HepG2 (cell line): ENCODE results near the gene RPS5.

Source experiments
- JUND ChIP-seq: sonication (generic); formaldehyde crosslinking; IDR thresholded peaks from 2 replicates; pipeline ENCODE4 v1.8.0; 2022; ENCODE audit warnings: mild to moderate bottlenecking, missing genetic modification reagents
- POLR2AphosphoS5 ChIP-seq: IDR thresholded peaks from 2 replicates; pipeline ENCODE4 v1.6.1; 2012; ENCODE audit warnings: low read depth, low read length
- RELA ChIP-seq: sonication (generic); formaldehyde crosslinking; IDR thresholded peaks from 2 replicates; pipeline ENCODE4 v1.4.0; 2020; ENCODE audit warnings: missing genetic modification reagents
- SETDB1 ChIP-seq: sonication (generic); formaldehyde crosslinking; IDR thresholded peaks from 2 replicates; pipeline ENCODE4 v1.5.1; 2020; ENCODE audit warnings: missing genetic modification reagents, mild to moderate bottlenecking, borderline replicate concordance

GRCh38 chr19:58385891-58386575 is 1.0 kb upstream of the RPS5 start:
- TF ChIP-seq RELA (CRISPR knock-in tag) (no peak), POLR2AphosphoS5 (no peak), SETDB1 (CRISPR knock-in tag) (no peak; the same call in 1 of the 2 replicates), JUND (no peak)
